Activated T-helper 17 cell treated with anti-CD3 and anti-CD28 coated beads, Interleukin-2, amount 50 U/mL, for 72 hours (primary cell): Measurements from ENCODE around the gene PES1. TPM values are rescaled to one million over a fixed set of nuclear protein-coding genes. Genes with fewer than 3 reads are reported as not detected.

Experiments used
- ATAC-seq: fragments of 150-1000 bp; cut with Tn5 transposase; replicated peaks from 2 replicates; pipeline ENCODE4 v1.10.0; 2021; ENCODE audit warnings: mild to moderate bottlenecking, moderate library complexity
- H3K27ac Mint-ChIP-seq: one replicate; pipeline ENCODE4 v1.8.0; 2022; ENCODE audit warnings: mixed read lengths
- H3K27me3 Mint-ChIP-seq: one replicate; pipeline ENCODE4 v1.8.0; 2022; ENCODE audit warnings: mixed read lengths
- H3K36me3 Mint-ChIP-seq: one replicate; pipeline ENCODE4 v1.8.0; 2022; ENCODE audit warnings: low read depth, mild to moderate bottlenecking, mixed read lengths
- H3K4me1 Mint-ChIP-seq: one replicate; pipeline ENCODE4 v1.8.0; 2022; ENCODE audit warnings: mixed read lengths
- H3K4me3 Mint-ChIP-seq: one replicate; pipeline ENCODE4 v1.8.0; 2022; ENCODE audit warnings: mild to moderate bottlenecking, mixed read lengths
- H3K9me3 Mint-ChIP-seq: one replicate; pipeline ENCODE4 v1.8.0; 2022; ENCODE audit warnings: mixed read lengths
- total RNA-seq, 2 donors: library from RNA; stranded (reverse); gene quantifications; one replicate each; pipeline ENCODE4 v1.2.3, GENCODE V29; 2022

PES1 gene
- total RNA-seq, 2 donors from 2014 or later, result 63.6 to 124 TPM

DNA sequence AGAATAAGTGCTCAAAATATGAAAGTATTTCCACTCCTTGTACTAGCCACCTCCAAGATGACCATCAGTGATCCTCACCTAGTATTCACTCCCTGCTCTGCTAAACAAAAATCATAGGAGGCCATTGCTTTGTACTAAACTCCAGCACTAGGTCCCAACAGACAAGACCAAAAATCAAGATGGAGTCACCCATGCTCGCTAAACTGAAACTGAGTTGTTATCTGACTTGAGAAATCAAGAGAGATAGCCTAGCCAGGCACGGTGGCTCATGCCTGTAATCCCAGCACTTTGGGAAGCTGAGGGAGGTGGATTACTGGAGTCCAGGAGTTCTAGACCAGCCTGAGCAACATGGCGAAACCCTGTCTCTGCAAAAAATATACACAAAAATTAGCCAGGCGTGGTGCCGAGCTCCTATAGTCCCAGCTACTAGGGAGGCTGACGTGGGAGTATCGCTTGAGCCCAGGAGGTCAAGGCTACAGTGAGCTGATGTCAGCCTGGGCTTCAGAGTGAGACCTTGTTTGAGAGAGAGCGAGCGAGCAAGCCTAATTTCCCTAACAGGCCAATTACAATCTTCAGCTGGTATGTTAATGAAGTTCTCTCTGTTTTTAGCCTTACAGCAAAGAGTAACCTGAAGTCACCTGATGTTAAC lies 54.5 kb downstream of the PES1 start:
- Mint-ChIP-seq H3K9me3 (no peaks in the 10 kb centered on the region), H3K4me3 (no peak overlapping the region), H3K27me3 (peaks cover 3% of the 10 kb centered on the region), H3K4me1 (no peaks in the 10 kb centered on the region), H3K27ac (no peak overlapping the region), H3K36me3 (no peaks in the 10 kb centered on the region)
- no peak for ATAC-seq

DNA sequence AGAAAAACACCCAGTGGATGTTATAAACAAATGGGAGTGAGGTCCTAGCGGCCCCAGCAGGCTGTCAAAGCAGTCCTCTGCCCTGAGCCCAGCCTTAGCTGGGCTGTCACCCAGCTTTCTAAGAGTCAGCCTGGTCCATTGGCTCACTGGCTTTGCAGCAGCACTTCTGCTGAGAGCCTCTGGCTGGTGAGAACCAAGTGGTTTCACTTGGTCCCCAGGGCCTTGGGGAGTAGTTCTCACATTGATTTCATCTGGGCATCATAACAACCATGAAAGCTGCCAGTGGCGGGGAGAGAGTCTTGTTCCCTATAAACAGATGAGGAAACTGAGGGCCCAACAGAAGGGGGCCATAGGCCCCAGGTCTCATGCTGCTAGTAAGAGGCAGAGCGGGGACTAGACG lies 56.5 kb downstream of the PES1 start:
- no peak overlapping the region for H3K4me3 Mint-ChIP-seq
- ATAC-seq, result no peak
- no peaks in the 10 kb centered on the region for H3K4me1 Mint-ChIP-seq
- no peak overlapping the region for H3K27ac Mint-ChIP-seq
- no peaks in the 10 kb centered on the region for H3K27me3 Mint-ChIP-seq
- H3K9me3 Mint-ChIP-seq, result no peaks in the 10 kb centered on the region
- no peaks in the 10 kb centered on the region for H3K36me3 Mint-ChIP-seq

DNA sequence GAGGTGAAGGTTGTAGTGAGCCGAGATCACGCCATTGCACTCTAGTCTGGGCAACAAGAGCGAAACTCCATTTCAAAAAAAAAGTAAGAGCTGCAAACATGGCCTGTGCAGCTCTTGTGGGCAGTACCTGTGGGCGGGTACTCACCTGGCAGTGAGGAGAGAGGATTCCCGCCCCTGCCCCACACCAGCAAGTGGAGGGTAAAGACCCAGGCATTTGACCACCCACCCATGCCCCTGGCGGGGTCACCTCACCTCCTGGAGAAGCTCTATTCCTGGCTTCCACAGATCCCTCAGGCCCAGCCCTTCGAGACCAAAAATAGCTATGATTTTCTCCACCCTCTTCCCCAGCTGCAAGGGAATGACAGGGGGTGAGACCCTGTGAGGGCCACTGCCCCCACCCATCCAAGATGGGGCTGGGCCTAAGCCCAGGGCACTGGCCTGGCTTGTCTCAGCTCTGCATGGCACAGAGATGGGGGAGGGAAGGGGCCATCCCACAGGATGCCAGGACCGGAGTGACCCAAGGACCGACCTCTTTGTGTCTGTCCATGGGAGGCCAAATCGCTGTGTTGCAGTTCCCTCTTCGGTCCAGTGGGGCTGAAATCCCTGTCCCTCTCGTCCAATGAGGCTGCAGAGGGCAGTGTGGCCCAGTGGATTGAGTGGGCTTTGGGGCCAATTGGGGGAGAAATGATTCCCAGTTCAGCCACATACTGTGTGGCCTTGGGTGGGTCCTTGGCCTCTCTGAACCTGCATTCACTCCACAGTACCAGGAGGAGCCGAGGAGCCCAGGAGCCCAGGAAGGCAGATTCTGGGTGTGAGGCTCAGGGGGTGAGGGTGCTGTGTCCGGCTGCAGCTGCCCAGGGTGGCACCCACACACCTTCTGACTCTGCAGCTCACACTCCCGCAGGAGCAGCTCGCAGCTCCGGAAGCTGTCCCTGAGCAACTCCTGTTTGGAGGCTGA lies 59.8 kb downstream of the PES1 start:
- no peaks in the 10 kb centered on the region for H3K4me1 Mint-ChIP-seq
- peaks cover 3% of the 10 kb centered on the region for H3K27me3 Mint-ChIP-seq
- no peaks in the 10 kb centered on the region for H3K9me3 Mint-ChIP-seq
- no peak overlapping the region for H3K27ac Mint-ChIP-seq
- no peaks in the 10 kb centered on the region for H3K36me3 Mint-ChIP-seq
- no peak for ATAC-seq
- no peak overlapping the region for H3K4me3 Mint-ChIP-seq

DNA sequence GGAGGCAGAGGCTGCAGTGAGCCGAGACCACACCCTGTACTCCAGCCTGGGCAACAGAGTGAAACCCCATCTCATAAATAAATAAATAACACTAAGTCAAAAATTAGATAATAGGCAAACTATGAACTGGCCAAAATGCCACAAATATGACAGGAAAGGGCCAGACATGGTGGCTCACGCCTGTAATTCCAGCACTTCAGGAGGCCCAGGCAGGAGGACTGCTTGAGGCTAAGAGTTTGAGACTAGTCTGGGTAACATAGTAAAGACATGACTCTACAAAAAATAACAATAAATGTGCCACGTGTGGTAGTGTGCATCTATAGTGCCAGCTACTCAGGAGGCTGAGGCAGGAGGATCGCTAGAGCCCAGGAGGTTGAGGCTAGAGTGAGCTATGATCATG lies 65.1 kb downstream of the PES1 start:
- H3K4me3 Mint-ChIP-seq, result no peak overlapping the region
- peaks cover 9% of the 10 kb centered on the region for H3K27me3 Mint-ChIP-seq
- H3K4me1 Mint-ChIP-seq, result no peaks in the 10 kb centered on the region
- ATAC-seq, result no peak
- H3K9me3 Mint-ChIP-seq, result no peaks in the 10 kb centered on the region
- no peak overlapping the region for H3K27ac Mint-ChIP-seq
- H3K36me3 Mint-ChIP-seq, result no peaks in the 10 kb centered on the region

Other genes with a start within 250 kb of the PES1 start
- 100 to 1,000 TPM; 275 to 294 TPM for gene SF3A1, start 235.0 kb downstream of the PES1 start, total RNA-seq
- 1 to 10 TPM in 1 of 2 donors, under 1 TPM in 1; 0.50 to 2.5 TPM for gene CCDC157, start 234.9 kb downstream of the PES1 start, total RNA-seq
- 10 to 100 TPM; 10.7 to 18.4 TPM for gene RNF215, start 204.5 kb downstream of the PES1 start, total RNA-seq
- gene SEC14L2, start 194.9 kb downstream of the PES1 start, total RNA-seq, result 10 to 100 TPM; 11.3 to 52.8 TPM
- 10 to 100 TPM; 42.4 to 51.3 TPM for gene MTFP1, start 166.1 kb downstream of the PES1 start, total RNA-seq
- not detected for gene SEC14L3, start 119.9 kb downstream of the PES1 start, total RNA-seq
- gene SEC14L4, start 86.2 kb downstream of the PES1 start, total RNA-seq, result not detected
- not detected for gene SEC14L6, start 45.2 kb downstream of the PES1 start, total RNA-seq
- gene GAL3ST1, start 17.2 kb downstream of the PES1 start, total RNA-seq, result 1 to 10 TPM in 1 of 2 donors, not detected in 1; 1.3 TPM
- gene TCN2, start 15.3 kb upstream of the PES1 start, total RNA-seq, result 1 to 10 TPM in 1 of 2 donors, under 1 TPM in 1; 0.58 to 1.6 TPM
- 10 to 100 TPM in 1 of 2 donors, 1 to 10 TPM in 1; 5.8 to 16.1 TPM for gene SLC35E4, start 43.9 kb upstream of the PES1 start, total RNA-seq
- gene DUSP18, start 76.0 kb upstream of the PES1 start, total RNA-seq, result 1 to 10 TPM; 9.6 to 9.7 TPM
- 10 to 100 TPM in 1 of 2 donors, 1 to 10 TPM in 1; 3.1 to 16.7 TPM for gene OSBP2, start 103.0 kb upstream of the PES1 start, total RNA-seq